Spinal cord (tissue), 10 donors: ENCODE measurements around the gene SMC5. TPM values are rescaled to one million over a fixed set of nuclear protein-coding genes. Genes with fewer than 3 reads are reported as not detected.
A peak's percentile ranks its signal among the peaks of the same experiment; 100 is the strongest.
"Not testable (repeated sequence)": the region's sequence is repeated elsewhere in the genome, so short reads cannot be mapped to it uniquely, and the experiment has no call there.

ENCODE experiments used
- DNase-seq, 6 donors: peaks; one replicate each; pipeline versions ENCODE4 v3.0.0 to v3.0.0-alpha.2; 2013 to 2015; ENCODE audit warnings: low spot score in 6 of 6, low read depth in 4 of 6
- H3K27ac ChIP-seq: one replicate; pipeline ENCODE4 v1.5.1; 2013; ENCODE audit warnings: low read depth, low read length, control low read depth
- H3K27me3 ChIP-seq: one replicate; pipeline ENCODE4 v1.6.1; 2013; ENCODE audit warnings: low read length; ENCODE audit not compliant: control insufficient read depth, insufficient read depth
- H3K36me3 ChIP-seq: one replicate; pipeline ENCODE4 v1.6.1; 2013; ENCODE audit warnings: low read length; ENCODE audit not compliant: control insufficient read depth, insufficient read depth
- H3K4me1 ChIP-seq: one replicate; pipeline ENCODE4 v1.6.1; 2013; ENCODE audit warnings: low read length; ENCODE audit not compliant: control insufficient read depth, insufficient read depth
- H3K4me3 ChIP-seq: one replicate; pipeline ENCODE4 v1.5.1; 2013; ENCODE audit warnings: low read depth, low read length, control low read depth
- H3K9me3 ChIP-seq: one replicate; pipeline ENCODE4 v1.6.1; 2013; ENCODE audit warnings: low read length; ENCODE audit not compliant: control insufficient read depth, insufficient read depth
- WGBS: methylation state at CpG from one replicate; pipeline ENCODE4 v1.1.5; 2013; ENCODE audit warnings: missing lambda C conversion rate; ENCODE audit not compliant: insufficient coverage; 5-methylcytosine and 5-hydroxymethylcytosine counted together
- polyA plus RNA-seq, 2 donors: library from polyadenylated mRNA; unstranded; fragments of 120-200 nt; gene quantifications; one replicate each; pipeline ENCODE4 v1.2.1, GENCODE V29; 2013; ENCODE audit not compliant: insufficient read length in 2 of 2
- total RNA-seq, 2 donors: library from RNA; depleted of rRNA in 1 of 2; stranded (reverse); fragments of 120-200 nt in 1 of 2; fragments of >200 nt in 1 of 2; gene quantifications; one replicate each; pipeline versions ENCODE4 v1.2.3 to v1.2.4, GENCODE V29; 2013 to 2014
- donor health status: healthy.

Gene SMC5
- total and polyA plus RNA-seq, 4 donors, result 24.2 to 39.5 (median 31.9) TPM

- H3K9me3 ChIP-seq, result no peaks in the 10 kb centered on the region
- no peak overlapping the region for H3K27ac ChIP-seq
- peaks cover 3% of the 10 kb centered on the region for H3K4me1 ChIP-seq
- no peak for DNase-seq
- H3K27me3 ChIP-seq, result no peaks in the 10 kb centered on the region
- WGBS, result 51% methylated on average over 2 of the region's 4 CpGs
- H3K4me3 ChIP-seq, result no peak overlapping the region
- no peaks in the 10 kb centered on the region for H3K36me3 ChIP-seq
Observed at GRCh38 chr9:70232476-70232875, 26.3 kb upstream of the SMC5 start.

- H3K4me3 ChIP-seq, H3K36me3 ChIP-seq, DNase-seq, H3K9me3 ChIP-seq, H3K27ac ChIP-seq, H3K4me1 ChIP-seq, H3K27me3 ChIP-seq: not testable (repeated sequence)
- WGBS, result 66% methylated on average over 7 of the region's 9 CpGs
Observed at GRCh38 chr9:70234208-70234607, 24.6 kb upstream of the SMC5 start.

- not testable (repeated sequence) for H3K4me1 ChIP-seq, DNase-seq, H3K9me3 ChIP-seq, H3K4me3 ChIP-seq, H3K27me3 ChIP-seq, H3K27ac ChIP-seq, H3K36me3 ChIP-seq
- 100% methylated on average over 1 of the region's 1 CpG for WGBS
Observed at GRCh38 chr9:70245952-70246351, 12.8 kb upstream of the SMC5 start.

GRCh38 chr9:70250221-70250620, 8.6 kb upstream of the SMC5 start:
- Histone ChIP-seq H3K4me3 (no peak overlapping the region), H3K27me3 (no peaks in the 10 kb centered on the region), H3K4me1 (no peaks in the 10 kb centered on the region), H3K27ac (no peak overlapping the region), H3K9me3 (no peaks in the 10 kb centered on the region), H3K36me3 (no peaks in the 10 kb centered on the region)
- WGBS, result no CpG with 5 or more reads among the region's 1 CpG
- no peak for DNase-seq

- Histone ChIP-seq H3K27ac (peak overlapping the region; percentile 34), H3K9me3 (no peaks in the 10 kb centered on the region), H3K27me3 (no peaks in the 10 kb centered on the region), H3K36me3 (no peaks in the 10 kb centered on the region), H3K4me1 (peaks cover 25% of the 10 kb centered on the region), H3K4me3 (peak overlapping the region; percentile 30)
- peak in 1 of 6 donors; percentile 41 for DNase-seq
Observed at GRCh38 chr9:70255486-70255885, 3.3 kb upstream of the SMC5 start.

- WGBS, result 13% methylated on average over 4 of the region's 7 CpGs
- Histone ChIP-seq H3K27ac (peak overlapping the region; percentile 34), H3K36me3 (no peaks in the 10 kb centered on the region), H3K27me3 (no peaks in the 10 kb centered on the region), H3K4me3 (peak overlapping the region; percentile 30), H3K9me3 (no peaks in the 10 kb centered on the region), H3K4me1 (peaks cover 28% of the 10 kb centered on the region)
- peak in 3 of 6 donors; percentile 24 to 37 (median 26) for DNase-seq
Observed at GRCh38 chr9:70256123-70256551, 2.6 kb upstream of the SMC5 start.

- Histone ChIP-seq H3K36me3 (no peaks in the 10 kb centered on the region), H3K27ac (peak overlapping the region; percentile 96)
Observed at GRCh38 chr9:70257502-70257901, 1.3 kb upstream of the SMC5 start.

GRCh38 chr9:70257991-70258691, 637 bp upstream of the SMC5 start:
- H3K4me1 ChIP-seq, result peaks cover 28% of the 10 kb centered on the region
- no peaks in the 10 kb centered on the region for H3K27me3 ChIP-seq
- no peaks in the 10 kb centered on the region for H3K9me3 ChIP-seq
- peak overlapping the region; percentile 76 for H3K4me3 ChIP-seq
- no peaks in the 10 kb centered on the region for H3K36me3 ChIP-seq
- WGBS, result 3% methylated on average over 22 of the region's 27 CpGs
- DNase-seq, result peak in 3 of 6 donors; percentile 72 to 79 (median 77)
- peak overlapping the region; percentile 96 for H3K27ac ChIP-seq

More at GRCh38 chr9:70257502-70257901, 1.3 kb upstream of the SMC5 start:
- H3K4me1 ChIP-seq, result peaks cover 28% of the 10 kb centered on the region
- 80% methylated on average over 1 of the region's 3 CpGs for WGBS
- H3K4me3 ChIP-seq, result peak overlapping the region; percentile 76
- H3K9me3 ChIP-seq, result no peaks in the 10 kb centered on the region
- DNase-seq, result peak in 1 of 6 donors; percentile 17
- no peaks in the 10 kb centered on the region for H3K27me3 ChIP-seq

- H3K27ac ChIP-seq, result peak overlapping the region; percentile 90
- 0% methylated on average over 8 of the region's 10 CpGs for WGBS
- H3K27me3 ChIP-seq, result no peaks in the 10 kb centered on the region
- H3K9me3 ChIP-seq, result no peaks in the 10 kb centered on the region
- peak overlapping the region; percentile 76 for H3K4me3 ChIP-seq
- peaks cover 28% of the 10 kb centered on the region for H3K4me1 ChIP-seq
- no peak for DNase-seq
- H3K36me3 ChIP-seq, result no peaks in the 10 kb centered on the region
Observed at GRCh38 chr9:70259512-70259802, 679 bp downstream of the SMC5 start.

GRCh38 chr9:70260007-70260443, 1.2 kb downstream of the SMC5 start:
- H3K9me3 ChIP-seq, result no peaks in the 10 kb centered on the region
- 96% methylated on average over 26 of the region's 30 CpGs for WGBS
- no peak for DNase-seq
- peak overlapping the region; percentile 76 for H3K4me3 ChIP-seq
- H3K4me1 ChIP-seq, result peaks cover 28% of the 10 kb centered on the region
- H3K27me3 ChIP-seq, result no peaks in the 10 kb centered on the region
- H3K27ac ChIP-seq, result no peak overlapping the region
- H3K36me3 ChIP-seq, result no peaks in the 10 kb centered on the region
